Panc1 (cell line): ENCODE measurements around the gene FAM199X. TPM values are rescaled to one million over a fixed set of nuclear protein-coding genes. Genes with fewer than 3 reads are reported as not detected.

Source experiments
- ATAC-seq: fragments of 200-7000 bp; cut with Tn5 transposase; 2 replicates; pipeline ENCODE4 v1.9.1; 2020; ENCODE audit warnings: mild to moderate bottlenecking, moderate library complexity
- Bru-seq: library from RNA; stranded (reverse); fragments of 400-500 nt; gene quantifications from one replicate; lab custom pipeline; 2021; lab: Mats Ljungman, UMichigan
- BruChase-seq, 2 experiments: library from RNA; stranded (reverse); fragments of 400-500 nt; gene quantifications; one replicate each; lab custom pipeline; 2021; lab: Mats Ljungman, UMichigan
- BruUV-seq: library from RNA; stranded (reverse); fragments of 400-500 nt; replicated peaks from 2 replicates; lab custom pipeline; 2021; lab: Mats Ljungman, UMichigan
- CTCF ChIA-PET: fragments of 300-600 bp; sonication (Branson Sonifier 250); formaldehyde crosslinking; loops from one replicate; lab custom pipeline; 2022; ENCODE audit warnings: antibody characterized with exemption; lab: Charles Lee
- POLR2A ChIA-PET: fragments of 300-600 bp; sonication (Branson Sonifier 250); formaldehyde crosslinking; loops from one replicate; lab custom pipeline; 2022; ENCODE audit warnings: antibody characterized with exemption; lab: Charles Lee
- DNase-seq: peaks from one replicate; pipeline ENCODE4 v3.0.0-alpha.2; 2010; ENCODE audit warnings: low read depth, low spot score
- H3K27ac ChIP-seq: 2 replicates; pipeline ENCODE4 v1.5.1; 2011; ENCODE audit warnings: mild to moderate bottlenecking, low read length, inconsistent platforms
- H3K27me3 ChIP-seq: fragments of 200-500 bp; sonication (Bioruptor generic); 2 replicates; pipeline ENCODE4 v1.6.0; 2014; ENCODE audit warnings: low read length, inconsistent platforms; ENCODE audit not compliant: control insufficient read depth, insufficient read depth
- H3K36me3 ChIP-seq: fragments of 200-500 bp; sonication (Bioruptor generic); 2 replicates; pipeline ENCODE4 v1.5.1; 2014; ENCODE audit warnings: inconsistent platforms, mild to moderate bottlenecking, low read length, moderate library complexity; ENCODE audit not compliant: control insufficient read depth, insufficient read depth
- H3K4me1 ChIP-seq: 2 replicates; pipeline ENCODE4 v1.5.1; 2011; ENCODE audit warnings: inconsistent platforms, mild to moderate bottlenecking, low read length, moderate library complexity; ENCODE audit not compliant: control insufficient read depth, insufficient read depth
- H3K4me3 ChIP-seq, 2 experiments: 2 replicates each; pipeline ENCODE4 v1.5.1; 2011 to 2012; ENCODE audit warnings: low read depth in 2 of 2, low read length in 2 of 2, mild to moderate bottlenecking in 2 of 2, inconsistent platforms in 1 of 2, moderate library complexity in 1 of 2
- H3K9me3 ChIP-seq: fragments of 200-500 bp; sonication (Bioruptor generic); 2 replicates; pipeline ENCODE4 v1.5.1; 2014; ENCODE audit warnings: low read depth, mild to moderate bottlenecking, inconsistent platforms, low read length, moderate library complexity; ENCODE audit not compliant: control insufficient read depth, insufficient read depth
- POLR2AphosphoS5 ChIP-seq: IDR thresholded peaks from 2 replicates; pipeline ENCODE4 v1.6.1; 2012; ENCODE audit warnings: mild to moderate bottlenecking, low read depth, low read length, moderate library complexity
- SIN3A ChIP-seq: IDR thresholded peaks from 2 replicates; pipeline ENCODE4 v1.6.1; 2012; ENCODE audit warnings: low read depth, mild to moderate bottlenecking, low read length, moderate library complexity, borderline replicate concordance; ENCODE audit not compliant: insufficient read depth
- TCF7L2 ChIP-seq: IDR thresholded peaks from 2 replicates; pipeline ENCODE4 v1.6.1; 2011; ENCODE audit warnings: mild to moderate bottlenecking, low read depth, low read length, inconsistent platforms
- in situ Hi-C: cut with HindIII; loops from 2 replicates; pipeline ENCODE4 v1.10.0; 2016; ENCODE audit warnings: low sequenced_read_pairs, low pct_unique_long_range_greater_than_20kb
- intact Hi-C: fragments of 100-400 bp; cut with micrococcal nuclease; formaldehyde crosslinking; loops from one replicate; pipeline ENCODE4 v1.10.0; 2022; ENCODE audit not compliant: unreplicated experiment
- long read RNA-seq: library from polyadenylated mRNA; unstranded; transcript quantifications from one replicate; pipeline ENCODE4 v2.0.0, GENCODE V29; 2021; ENCODE audit not compliant: unreplicated experiment
- polyA plus RNA-seq: library from polyadenylated mRNA; unstranded; fragments of >200 nt; gene quantifications from one replicate; pipeline ENCODE4 v1.2.1, GENCODE V29; 2012; ENCODE audit warnings: missing spikeins; ENCODE audit not compliant: insufficient read length
- total RNA-seq: library from RNA; stranded (reverse); gene quantifications from one replicate; pipeline ENCODE4 v1.2.1, GENCODE V29; 2021; ENCODE audit not compliant: unreplicated experiment
- TF ChIP-seq, protein P1 (sequence below): fragments of 450-650 bp; IDR thresholded peaks from 2 replicates; pipeline ENCODE4 v1.5.1; 2017; ENCODE audit warnings: mild to moderate bottlenecking
- TF ChIP-seq, protein P2 (sequence below), 2 experiments: IDR thresholded peaks; 2 replicates each; pipeline ENCODE4 v1.6.1; 2011 to 2012; ENCODE audit warnings: low read depth in 2 of 2, control low read depth in 1 of 2, low read length in 1 of 2, mild to moderate bottlenecking in 1 of 2, moderate library complexity in 1 of 2; ENCODE audit not compliant: insufficient read depth in 1 of 2

FAM199X gene
- 56.8 TPM for total RNA-seq
- 23.6 TPM for polyA plus RNA-seq
- Bru-seq, nascent RNA: percentile 91 among the genes with signal in this experiment
- percentile 97 among the genes with signal in this experiment for BruChase-seq, experiment 1, labeled RNA remaining after a 2-hour chase
- BruChase-seq, experiment 2, labeled RNA remaining after a 6-hour chase: percentile 98 among the genes with signal in this experiment
- long read RNA-seq, full-length matches to known transcripts: 199 of 268 reads
- long read RNA-seq, partial matches to known transcripts: 6 of 268 reads
- long read RNA-seq, other reads (novel, unspliced or antisense): 63 of 268 reads

DNA sequence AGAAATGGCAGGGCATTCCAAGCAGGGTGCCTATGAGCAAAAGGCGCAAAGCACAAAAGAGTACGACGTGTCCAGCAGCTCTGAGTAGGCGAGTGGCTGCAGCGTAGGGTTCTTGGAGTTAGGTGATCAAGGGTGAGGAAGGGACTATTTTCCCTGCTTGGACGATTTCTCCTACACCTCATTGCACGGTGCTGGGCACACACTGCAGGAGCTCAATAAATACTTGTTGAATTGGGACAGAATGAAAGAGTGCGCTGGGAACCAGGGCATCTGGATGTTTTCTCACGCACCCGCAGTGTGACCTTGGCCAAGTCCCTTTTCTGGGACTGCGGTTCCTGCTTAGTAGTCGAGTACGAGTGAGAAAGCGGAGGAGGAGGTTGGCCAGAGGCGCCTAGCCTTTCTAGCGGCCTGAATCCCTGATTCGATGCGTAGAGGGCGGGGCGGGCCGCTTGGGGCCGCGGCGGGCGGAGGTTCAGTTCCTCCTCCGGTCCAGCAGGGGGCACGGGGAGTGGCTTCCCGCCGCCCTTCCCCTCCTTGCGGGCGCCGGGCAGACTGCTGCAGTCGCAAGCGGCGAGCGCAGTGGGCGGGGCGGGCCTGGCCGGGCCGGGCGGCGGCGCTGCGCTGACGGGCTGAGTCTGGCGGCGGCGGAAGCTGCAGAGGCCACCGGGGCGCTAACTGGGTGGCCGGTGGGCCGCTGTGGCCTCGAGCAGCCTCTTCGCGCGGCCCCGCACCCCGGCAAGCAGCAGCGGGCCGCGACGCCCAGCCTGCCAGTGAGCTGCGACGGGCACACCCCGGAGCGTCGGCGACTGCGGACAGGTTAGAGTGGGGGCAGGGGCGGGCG lies at the start of gene FAM199X:
Gene FAM199X (plus strand): TSS at position 560 of the 841 bp plus-strand sequence. CDS start 333 bp downstream, outside the sequence.
- Histone ChIP-seq H3K4me3 (peak within 1 kb of the TSS; percentile 88 to 97), H3K9me3 (no peaks in the 10 kb centered on the region), H3K36me3 (peaks cover 2% of the 10 kb centered on the region; the same call in 1 of the 2 replicates), H3K4me1 (peaks cover 24% of the 10 kb centered on the region), H3K27me3 (no peaks in the 10 kb centered on the region), H3K27ac (peak within 1 kb of the TSS; percentile 96)
- ATAC-seq (peak; percentile 97), DNase-seq (peak; percentile 55)
- CTCF ChIA-PET: interaction anchor here (0.7 to 1.9 kb wide), 4 partner anchors 9 to 35 kb away, joined by 4 to 7 read pairs (median 5); partner anchors contain the start of gene SLC25A53
- in situ Hi-C loops: no loop called here
- intact Hi-C loops: no loop called here
- POLR2A ChIA-PET: interaction anchor here (0.8 kb wide), 1 partner anchor 9 kb away, joined by 4 read pairs; the partner anchor contains the start of gene SLC25A53
- no TSS peak for BruUV-seq
- TF ChIP-seq, protein P1, sequence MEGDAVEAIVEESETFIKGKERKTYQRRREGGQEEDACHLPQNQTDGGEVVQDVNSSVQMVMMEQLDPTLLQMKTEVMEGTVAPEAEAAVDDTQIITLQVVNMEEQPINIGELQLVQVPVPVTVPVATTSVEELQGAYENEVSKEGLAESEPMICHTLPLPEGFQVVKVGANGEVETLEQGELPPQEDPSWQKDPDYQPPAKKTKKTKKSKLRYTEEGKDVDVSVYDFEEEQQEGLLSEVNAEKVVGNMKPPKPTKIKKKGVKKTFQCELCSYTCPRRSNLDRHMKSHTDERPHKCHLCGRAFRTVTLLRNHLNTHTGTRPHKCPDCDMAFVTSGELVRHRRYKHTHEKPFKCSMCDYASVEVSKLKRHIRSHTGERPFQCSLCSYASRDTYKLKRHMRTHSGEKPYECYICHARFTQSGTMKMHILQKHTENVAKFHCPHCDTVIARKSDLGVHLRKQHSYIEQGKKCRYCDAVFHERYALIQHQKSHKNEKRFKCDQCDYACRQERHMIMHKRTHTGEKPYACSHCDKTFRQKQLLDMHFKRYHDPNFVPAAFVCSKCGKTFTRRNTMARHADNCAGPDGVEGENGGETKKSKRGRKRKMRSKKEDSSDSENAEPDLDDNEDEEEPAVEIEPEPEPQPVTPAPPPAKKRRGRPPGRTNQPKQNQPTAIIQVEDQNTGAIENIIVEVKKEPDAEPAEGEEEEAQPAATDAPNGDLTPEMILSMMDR: peak; percentile 83
- TF ChIP-seq, protein P2, sequence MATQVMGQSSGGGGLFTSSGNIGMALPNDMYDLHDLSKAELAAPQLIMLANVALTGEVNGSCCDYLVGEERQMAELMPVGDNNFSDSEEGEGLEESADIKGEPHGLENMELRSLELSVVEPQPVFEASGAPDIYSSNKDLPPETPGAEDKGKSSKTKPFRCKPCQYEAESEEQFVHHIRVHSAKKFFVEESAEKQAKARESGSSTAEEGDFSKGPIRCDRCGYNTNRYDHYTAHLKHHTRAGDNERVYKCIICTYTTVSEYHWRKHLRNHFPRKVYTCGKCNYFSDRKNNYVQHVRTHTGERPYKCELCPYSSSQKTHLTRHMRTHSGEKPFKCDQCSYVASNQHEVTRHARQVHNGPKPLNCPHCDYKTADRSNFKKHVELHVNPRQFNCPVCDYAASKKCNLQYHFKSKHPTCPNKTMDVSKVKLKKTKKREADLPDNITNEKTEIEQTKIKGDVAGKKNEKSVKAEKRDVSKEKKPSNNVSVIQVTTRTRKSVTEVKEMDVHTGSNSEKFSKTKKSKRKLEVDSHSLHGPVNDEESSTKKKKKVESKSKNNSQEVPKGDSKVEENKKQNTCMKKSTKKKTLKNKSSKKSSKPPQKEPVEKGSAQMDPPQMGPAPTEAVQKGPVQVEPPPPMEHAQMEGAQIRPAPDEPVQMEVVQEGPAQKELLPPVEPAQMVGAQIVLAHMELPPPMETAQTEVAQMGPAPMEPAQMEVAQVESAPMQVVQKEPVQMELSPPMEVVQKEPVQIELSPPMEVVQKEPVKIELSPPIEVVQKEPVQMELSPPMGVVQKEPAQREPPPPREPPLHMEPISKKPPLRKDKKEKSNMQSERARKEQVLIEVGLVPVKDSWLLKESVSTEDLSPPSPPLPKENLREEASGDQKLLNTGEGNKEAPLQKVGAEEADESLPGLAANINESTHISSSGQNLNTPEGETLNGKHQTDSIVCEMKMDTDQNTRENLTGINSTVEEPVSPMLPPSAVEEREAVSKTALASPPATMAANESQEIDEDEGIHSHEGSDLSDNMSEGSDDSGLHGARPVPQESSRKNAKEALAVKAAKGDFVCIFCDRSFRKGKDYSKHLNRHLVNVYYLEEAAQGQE (IDR thresholded peaks at IDR 0.05; ENCODE audit: insufficient read depth in 1 of 2, low read depth in 2 of 2, low read length in 1 of 2): no peak
- TF ChIP-seq POLR2AphosphoS5 (peak; percentile 69; the same call in 1 of the 2 replicates), TCF7L2 (peak; percentile 42; the same call in 1 of the 2 replicates), SIN3A (peak; percentile 62; the same call in 1 of the 2 replicates)

DNA sequence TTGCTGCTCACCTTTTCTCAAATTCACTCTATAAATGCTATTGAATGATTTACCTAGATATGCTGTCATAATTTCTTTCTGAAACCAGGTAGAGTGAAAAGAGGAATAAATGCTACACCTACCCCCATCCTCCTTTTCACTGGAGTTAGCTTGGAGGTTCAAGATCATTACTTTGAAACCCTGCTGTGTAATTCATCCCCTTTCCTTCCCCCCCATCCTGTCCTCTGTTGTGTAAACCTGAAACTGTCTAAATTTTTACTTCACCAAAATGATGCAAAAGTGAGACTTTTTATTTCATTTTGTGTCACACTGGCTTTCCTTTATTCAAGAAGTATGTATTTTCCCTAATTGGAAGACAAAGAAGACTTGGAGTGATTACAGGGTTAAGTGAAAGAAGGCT lies 48.5 kb upstream of the FAM199X start:
- in situ Hi-C loops: no loop called here
- POLR2A ChIA-PET: interaction anchor here (0.5 kb wide), 1 partner anchor 198 kb away, joined by 9 read pairs; no protein-coding TSS in a partner anchor
- ATAC-seq (no peak), DNase-seq (no peak)
- H3K4me1 ChIP-seq: no peaks in the 10 kb centered on the region
- peaks cover 3% of the 10 kb centered on the region; the same call in 1 of the 2 replicates for H3K27me3 ChIP-seq
- no TSS peak for BruUV-seq
- no peaks in the 10 kb centered on the region for H3K9me3 ChIP-seq
- H3K27ac ChIP-seq: no peak overlapping the region
- no peak overlapping the region for H3K4me3 ChIP-seq
- CTCF ChIA-PET: no interaction called here
- TF ChIP-seq, protein P2 (IDR thresholded peaks at IDR 0.05; ENCODE audit: insufficient read depth in 1 of 2, low read depth in 2 of 2, low read length in 1 of 2): no peak
- no peak for TF ChIP-seq TCF7L2
- no peak for TF ChIP-seq SIN3A
- TF ChIP-seq POLR2AphosphoS5: no peak
- TF ChIP-seq, protein P1: no peak
- H3K36me3 ChIP-seq: no peaks in the 10 kb centered on the region
- intact Hi-C loops: no loop called here
